ENCODE data around the gene APEX1.
A peak's percentile ranks its signal among the peaks of the same experiment; 100 is the strongest.

The APEX1 gene

DNA sequence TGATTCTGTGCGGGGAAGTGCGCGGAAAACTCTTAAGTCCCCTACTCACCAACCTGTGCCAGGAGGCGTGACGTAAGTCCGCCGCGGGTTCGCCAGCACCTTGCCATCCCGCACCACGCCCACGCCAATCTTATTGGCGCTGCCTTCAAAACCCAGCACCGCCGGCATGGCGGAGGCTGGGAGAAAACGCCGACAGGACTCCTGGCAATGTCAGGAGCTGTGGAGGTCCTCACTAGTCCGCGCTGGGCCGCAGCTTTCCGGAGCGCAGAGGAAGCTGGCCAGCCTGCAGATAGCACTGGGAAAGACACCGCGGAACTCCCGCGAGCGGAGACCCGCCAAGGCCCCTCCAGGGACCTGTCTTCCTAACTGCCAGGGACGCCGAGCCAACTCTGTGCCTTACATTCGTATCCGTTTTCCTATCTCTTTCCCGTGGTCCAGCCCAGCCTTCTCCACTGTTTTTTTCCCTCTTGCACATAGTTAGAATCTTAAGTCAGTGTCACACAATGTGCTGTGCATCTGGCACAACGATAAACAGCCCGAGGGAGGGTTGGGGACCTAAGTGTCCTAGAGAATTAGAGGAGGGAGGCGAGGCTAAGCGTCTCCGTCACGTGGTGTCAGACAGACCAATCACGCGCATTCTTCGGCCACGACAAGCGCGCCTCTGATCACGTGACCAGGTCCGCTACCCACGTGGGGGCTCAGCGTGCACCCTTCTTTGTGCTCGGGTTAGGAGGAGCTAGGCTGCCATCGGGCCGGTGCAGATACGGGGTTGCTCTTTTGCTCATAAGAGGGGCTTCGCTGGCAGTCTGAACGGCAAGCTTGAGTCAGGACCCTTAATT, at the start of gene APEX1, which contains the start of gene OSGEP:
Gene APEX1 (plus strand): TSS at position 711 of the 839 bp plus-strand sequence. CDS start 420 bp downstream, outside the sequence.
Gene OSGEP (minus strand): TSS at position 297 of the 839 bp plus-strand sequence. CDS start 129 bp downstream, at position 168.
- peak; percentile 42; the same call in 1 of the 2 replicates for TF ChIP-seq ZFX (IDR thresholded peaks at IDR 0.05)
- TF ChIP-seq, protein P1, sequence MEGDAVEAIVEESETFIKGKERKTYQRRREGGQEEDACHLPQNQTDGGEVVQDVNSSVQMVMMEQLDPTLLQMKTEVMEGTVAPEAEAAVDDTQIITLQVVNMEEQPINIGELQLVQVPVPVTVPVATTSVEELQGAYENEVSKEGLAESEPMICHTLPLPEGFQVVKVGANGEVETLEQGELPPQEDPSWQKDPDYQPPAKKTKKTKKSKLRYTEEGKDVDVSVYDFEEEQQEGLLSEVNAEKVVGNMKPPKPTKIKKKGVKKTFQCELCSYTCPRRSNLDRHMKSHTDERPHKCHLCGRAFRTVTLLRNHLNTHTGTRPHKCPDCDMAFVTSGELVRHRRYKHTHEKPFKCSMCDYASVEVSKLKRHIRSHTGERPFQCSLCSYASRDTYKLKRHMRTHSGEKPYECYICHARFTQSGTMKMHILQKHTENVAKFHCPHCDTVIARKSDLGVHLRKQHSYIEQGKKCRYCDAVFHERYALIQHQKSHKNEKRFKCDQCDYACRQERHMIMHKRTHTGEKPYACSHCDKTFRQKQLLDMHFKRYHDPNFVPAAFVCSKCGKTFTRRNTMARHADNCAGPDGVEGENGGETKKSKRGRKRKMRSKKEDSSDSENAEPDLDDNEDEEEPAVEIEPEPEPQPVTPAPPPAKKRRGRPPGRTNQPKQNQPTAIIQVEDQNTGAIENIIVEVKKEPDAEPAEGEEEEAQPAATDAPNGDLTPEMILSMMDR (conservative IDR thresholded peaks at IDR 0.05) = no peak
- peak within 1 kb of the TSS; percentile 93 for H3K27ac ChIP-seq

DNA sequence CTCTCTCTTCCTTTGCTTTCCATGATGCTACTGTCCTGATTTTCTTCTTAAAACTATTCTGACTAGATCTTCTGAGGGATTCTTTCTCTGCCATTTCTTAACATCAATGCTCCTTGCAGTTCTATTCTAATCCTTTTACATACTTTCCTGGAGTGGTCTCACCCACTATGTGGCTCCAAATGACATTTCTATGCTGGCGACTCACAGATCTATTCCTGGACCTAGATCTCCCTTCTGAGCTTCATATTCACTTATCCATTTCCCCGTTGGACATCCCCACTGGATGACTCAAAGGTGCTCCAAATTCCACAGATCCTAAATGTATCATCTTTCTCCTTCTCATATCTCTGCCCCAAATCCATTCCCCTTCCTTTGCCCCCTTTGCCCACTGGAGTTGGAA, 45.8 kb upstream of the APEX1 start:
- no peak for TF ChIP-seq ZFX (IDR thresholded peaks at IDR 0.05)
- TF ChIP-seq, protein P1 (conservative IDR thresholded peaks at IDR 0.05) = no peak
- no peak overlapping the region for H3K27ac ChIP-seq

DNA sequence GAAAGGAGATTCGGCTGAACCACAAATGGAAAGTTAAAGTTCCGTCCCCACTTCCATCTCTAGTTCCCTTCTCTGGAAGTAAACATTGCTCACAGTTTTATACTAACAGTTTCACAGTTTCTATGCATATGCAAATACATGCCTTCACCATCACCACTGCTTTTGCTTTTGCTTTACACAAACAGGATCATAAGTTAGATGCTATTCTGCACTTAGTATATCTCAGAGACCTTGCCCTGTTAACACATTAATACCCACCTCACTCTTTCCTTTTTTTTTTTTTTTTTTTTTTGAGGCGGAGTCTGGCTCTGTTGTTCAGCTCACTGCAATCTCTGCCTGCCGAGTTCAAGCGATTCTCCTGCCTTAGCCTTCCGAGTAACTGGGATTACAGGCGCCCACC, 42.6 kb upstream of the APEX1 start:
- TF ChIP-seq ZFX (IDR thresholded peaks at IDR 0.05) = no peak
- TF ChIP-seq, protein P1 (conservative IDR thresholded peaks at IDR 0.05) = no peak
- H3K27ac ChIP-seq = peak overlapping the region; percentile 85

DNA sequence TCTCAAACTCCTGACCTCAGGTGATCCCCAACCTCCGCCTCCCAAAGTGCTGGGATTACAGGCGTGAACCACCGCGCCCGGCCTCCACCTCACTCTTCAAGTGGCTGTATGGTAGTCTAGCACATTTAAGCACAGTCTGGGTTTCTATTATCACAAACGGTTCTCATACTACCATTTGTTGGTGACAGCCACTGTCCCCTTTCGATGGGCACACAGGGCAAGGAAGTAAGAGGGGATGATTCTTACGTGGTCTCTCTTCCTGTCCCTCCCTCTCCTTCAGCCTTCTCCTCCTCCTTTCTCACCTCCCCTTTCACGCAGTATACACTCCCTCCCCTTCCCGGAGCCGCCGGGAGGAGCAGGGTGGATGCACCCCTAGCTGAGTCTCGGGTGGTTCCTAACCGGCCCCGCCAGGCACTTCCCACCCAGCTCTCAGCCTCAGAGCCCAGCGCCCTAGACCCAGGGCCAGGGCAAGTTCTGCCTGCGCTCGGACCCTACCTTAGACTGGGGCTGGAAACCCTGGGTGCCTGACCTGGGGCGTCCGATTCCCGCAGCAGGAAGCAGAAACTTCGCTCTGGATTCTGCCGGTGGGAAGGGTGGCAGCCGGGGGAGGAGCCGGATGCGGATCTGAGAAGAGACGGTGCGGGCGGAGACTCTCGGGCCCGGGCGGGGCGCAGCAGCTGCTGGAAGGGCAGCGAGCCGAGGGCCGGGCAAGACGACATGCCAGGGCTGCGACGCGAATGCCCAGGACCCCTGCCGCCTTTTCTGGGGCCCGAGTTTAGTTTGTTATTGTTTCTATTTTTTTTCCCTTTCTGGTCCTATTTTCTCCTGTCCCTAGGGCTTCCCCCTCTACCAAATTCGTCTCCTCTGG, 41.9 kb upstream of the APEX1 start, which contains the start of gene TEP1:
Gene TEP1 (minus strand): TSS at position 626 of the 868 bp plus-strand sequence. CDS start 5,062 bp downstream, outside the sequence.
- TF ChIP-seq, protein P1 (conservative IDR thresholded peaks at IDR 0.05) = no peak
- TF ChIP-seq ZFX (IDR thresholded peaks at IDR 0.05) = no peak

DNA sequence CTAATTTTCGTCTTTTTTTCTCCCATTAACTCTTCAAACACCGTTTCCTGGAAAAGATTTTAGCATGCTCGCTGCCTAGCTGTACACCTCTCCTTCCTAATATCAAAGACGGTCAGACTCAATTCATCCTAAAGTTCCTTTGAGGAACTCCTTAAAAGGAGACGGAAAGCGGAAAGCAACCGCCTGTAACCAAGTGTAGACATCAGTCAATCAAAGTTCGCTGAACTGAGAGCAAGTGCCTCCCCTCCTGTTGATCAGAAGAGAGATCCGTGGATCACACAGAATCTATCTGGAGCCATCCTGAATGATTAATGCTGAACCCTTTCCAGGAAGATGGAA, 41.3 kb upstream of the APEX1 start:
- H3K27ac ChIP-seq = peak overlapping the region; percentile 85
- TF ChIP-seq, protein P1 (conservative IDR thresholded peaks at IDR 0.05) = no peak
- no peak for TF ChIP-seq ZFX (IDR thresholded peaks at IDR 0.05)

More for the DNA sequence above, 41.9 kb upstream of the APEX1 start, which contains the start of gene TEP1:
- peak within 1 kb of the TSS; percentile 85 for H3K27ac ChIP-seq

DNA sequence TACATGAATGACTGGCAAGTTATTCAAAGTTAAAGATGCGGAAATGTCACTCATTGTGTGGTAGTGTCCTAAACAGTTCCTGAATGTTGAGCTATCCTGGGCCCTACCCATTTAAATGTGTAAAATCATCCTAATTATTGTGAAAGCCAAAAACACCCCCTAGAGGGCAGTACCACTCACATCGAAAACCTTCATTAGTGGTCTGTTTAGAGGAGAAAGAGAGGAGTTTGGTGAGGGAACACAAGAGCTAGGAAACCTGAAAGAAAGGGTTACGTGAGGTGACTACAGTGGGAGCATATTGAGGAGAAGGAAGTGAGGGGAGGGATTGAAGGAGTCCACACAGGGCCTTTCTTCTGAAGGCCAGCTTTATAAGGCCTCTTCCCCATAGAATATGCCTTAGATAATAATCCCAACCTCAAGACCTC, 39.2 kb upstream of the APEX1 start:
- TF ChIP-seq ZFX (IDR thresholded peaks at IDR 0.05) = no peak
- TF ChIP-seq, protein P1 (conservative IDR thresholded peaks at IDR 0.05) = peak; percentile 69
- H3K27ac ChIP-seq = no peak overlapping the region

Data from C4-2B (cell line).